ENCODE results near the gene ALKBH1. TPM values are rescaled to one million over a fixed set of nuclear protein-coding genes. Genes with fewer than 3 reads are reported as not detected.
"Not testable (repeated sequence)": the region's sequence is repeated elsewhere in the genome, so short reads cannot be mapped to it uniquely, and the experiment has no call there.

ALKBH1 gene
- total and polyA plus RNA-seq, 5 donors: 7.2 to 10.5 (median 9.5) TPM

DNA sequence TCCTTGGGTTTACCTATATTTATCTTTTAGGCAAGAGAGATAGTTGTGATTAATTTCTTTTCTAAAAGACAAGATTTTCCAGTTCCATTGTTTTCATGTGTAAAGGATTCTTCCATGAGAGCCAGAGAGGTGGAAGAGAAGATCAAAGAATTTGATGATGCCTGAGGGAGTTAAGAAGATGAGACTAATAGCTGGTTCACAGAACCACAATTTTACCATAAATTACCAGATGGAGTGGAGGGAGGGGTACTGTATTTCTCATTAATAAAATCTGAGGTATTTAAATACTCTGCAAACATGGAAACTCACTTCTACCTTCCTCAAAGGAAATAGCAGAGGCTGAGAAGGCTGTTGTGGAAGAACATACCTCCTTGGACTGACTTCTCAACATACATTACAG, 34.6 kb downstream of the ALKBH1 start:
- intact Hi-C loops (cut with DNase I): no loop called here
- Histone ChIP-seq H3K9me3 (ENCODE audit: control insufficient read depth, low read length) (no peaks in the 10 kb centered on the region), H3K4me1 (ENCODE audit: control insufficient read depth, insufficient read depth, low read length) (no peaks in the 10 kb centered on the region), H3K4me3 (ENCODE audit: low read length) (no peak overlapping the region), H3K27ac (ENCODE audit: low read length) (no peak overlapping the region), H3K27me3 (ENCODE audit: control insufficient read depth, insufficient read depth) (no peaks in the 10 kb centered on the region)
- ATAC-seq (no peak), DNase-seq (no peak)

- Histone ChIP-seq H3K27ac (ENCODE audit: low read length) (no peak overlapping the region), H3K4me3 (ENCODE audit: low read length) (no peak overlapping the region), H3K27me3 (ENCODE audit: control insufficient read depth, insufficient read depth) (no peaks in the 10 kb centered on the region), H3K9me3 (ENCODE audit: control insufficient read depth, low read length) (no peaks in the 10 kb centered on the region), H3K4me1 (ENCODE audit: control insufficient read depth, insufficient read depth, low read length) (no peaks in the 10 kb centered on the region)
- intact Hi-C loops (cut with DNase I): no loop called here
- ATAC-seq: no peak
- no peak for DNase-seq
Observed at GRCh38 chr14:77667331-77667730, 40.5 kb downstream of the ALKBH1 start.

GRCh38 chr14:77663293-77663692, 44.5 kb downstream of the ALKBH1 start:
- ATAC-seq: peak in 1 of 2 donors; percentile 88
- no peak overlapping the region for H3K4me3 ChIP-seq (ENCODE audit: low read length)
- H3K27ac ChIP-seq (ENCODE audit: low read length): no peak overlapping the region

DNA sequence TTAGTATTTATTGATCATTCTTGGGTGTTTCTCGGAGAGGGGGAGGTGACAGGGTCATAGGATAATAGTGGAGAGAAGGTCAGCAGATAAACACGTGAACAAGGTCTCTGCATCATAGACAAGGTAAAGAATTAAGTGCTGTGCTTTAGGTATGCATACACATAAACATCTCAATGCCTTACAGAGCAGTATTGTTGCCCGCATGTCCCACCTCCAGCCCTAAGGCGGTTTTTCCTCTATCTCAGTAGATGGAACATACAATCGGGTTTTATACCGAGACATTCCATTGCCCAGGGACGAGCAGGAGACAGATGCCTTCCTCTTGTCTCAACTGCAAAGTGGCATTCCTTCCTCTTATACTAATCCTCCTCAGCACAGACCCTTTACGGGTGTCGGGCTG, 46.3 kb downstream of the ALKBH1 start:
- H3K27ac ChIP-seq (ENCODE audit: low read length); DNase-seq; ATAC-seq; H3K27me3 ChIP-seq (ENCODE audit: control insufficient read depth, insufficient read depth); H3K9me3 ChIP-seq (ENCODE audit: control insufficient read depth, low read length); intact Hi-C loops (cut with DNase I); H3K4me1 ChIP-seq (ENCODE audit: control insufficient read depth, insufficient read depth, low read length); H3K4me3 ChIP-seq (ENCODE audit: low read length): not testable (repeated sequence)
- 50% methylated on average over 9 of the region's 9 CpGs for WGBS

More at GRCh38 chr14:77663293-77663692, 44.5 kb downstream of the ALKBH1 start:
- intact Hi-C loops (cut with DNase I): no loop called here
- H3K4me1 ChIP-seq (ENCODE audit: control insufficient read depth, insufficient read depth, low read length): no peaks in the 10 kb centered on the region
- 61% methylated on average over 6 of the region's 6 CpGs for WGBS
- H3K9me3 ChIP-seq (ENCODE audit: control insufficient read depth, low read length): no peaks in the 10 kb centered on the region
- no peaks in the 10 kb centered on the region for H3K27me3 ChIP-seq (ENCODE audit: control insufficient read depth, insufficient read depth)
- no peak for DNase-seq

DNA sequence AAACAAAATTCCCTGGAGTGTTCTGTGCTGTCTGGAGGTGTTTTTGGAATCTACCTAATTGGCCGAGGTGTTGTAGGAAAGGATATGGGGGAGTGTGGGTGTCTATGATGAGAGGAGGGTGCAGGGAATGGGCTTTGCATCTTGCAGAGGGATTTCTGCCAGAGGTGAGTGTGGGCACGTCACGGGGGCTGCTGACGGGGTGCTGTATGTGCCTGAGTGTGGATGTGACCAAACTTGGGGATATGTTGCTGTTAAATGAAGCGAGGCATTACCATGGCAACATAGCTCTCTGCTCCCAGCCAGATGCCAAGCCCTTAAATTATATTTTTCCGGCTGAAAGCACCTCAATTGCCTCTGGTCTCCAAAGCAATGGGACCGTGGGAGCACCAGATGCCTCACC, 47.1 kb downstream of the ALKBH1 start:
- intact Hi-C loops (cut with DNase I): no loop called here
- Histone ChIP-seq H3K4me3 (ENCODE audit: low read length) (no peak overlapping the region), H3K27me3 (ENCODE audit: control insufficient read depth, insufficient read depth) (no peaks in the 10 kb centered on the region), H3K27ac (ENCODE audit: low read length) (no peak overlapping the region), H3K9me3 (ENCODE audit: control insufficient read depth, low read length) (no peaks in the 10 kb centered on the region), H3K4me1 (ENCODE audit: control insufficient read depth, insufficient read depth, low read length) (no peaks in the 10 kb centered on the region)
- ATAC-seq (no peak), DNase-seq (no peak)
- WGBS: 78% methylated on average over 7 of the region's 7 CpGs

GRCh38 chr14:77659831-77660230, 48.0 kb downstream of the ALKBH1 start:
- no peak for ATAC-seq
- DNase-seq: no peak
- WGBS: 82% methylated on average over 2 of the region's 2 CpGs
- no peaks in the 10 kb centered on the region for H3K27me3 ChIP-seq (ENCODE audit: control insufficient read depth, insufficient read depth)
- H3K4me1 ChIP-seq (ENCODE audit: control insufficient read depth, insufficient read depth, low read length): no peaks in the 10 kb centered on the region
- intact Hi-C loops (cut with DNase I): no loop called here
- no peak overlapping the region for H3K4me3 ChIP-seq (ENCODE audit: low read length)
- no peak overlapping the region for H3K27ac ChIP-seq (ENCODE audit: low read length)
- no peaks in the 10 kb centered on the region for H3K9me3 ChIP-seq (ENCODE audit: control insufficient read depth, low read length)

- peak in 1 of 2 donors; percentile 24 for ATAC-seq
Observed at GRCh38 chr14:77657280-77657679, 50.5 kb downstream of the ALKBH1 start.

DNA sequence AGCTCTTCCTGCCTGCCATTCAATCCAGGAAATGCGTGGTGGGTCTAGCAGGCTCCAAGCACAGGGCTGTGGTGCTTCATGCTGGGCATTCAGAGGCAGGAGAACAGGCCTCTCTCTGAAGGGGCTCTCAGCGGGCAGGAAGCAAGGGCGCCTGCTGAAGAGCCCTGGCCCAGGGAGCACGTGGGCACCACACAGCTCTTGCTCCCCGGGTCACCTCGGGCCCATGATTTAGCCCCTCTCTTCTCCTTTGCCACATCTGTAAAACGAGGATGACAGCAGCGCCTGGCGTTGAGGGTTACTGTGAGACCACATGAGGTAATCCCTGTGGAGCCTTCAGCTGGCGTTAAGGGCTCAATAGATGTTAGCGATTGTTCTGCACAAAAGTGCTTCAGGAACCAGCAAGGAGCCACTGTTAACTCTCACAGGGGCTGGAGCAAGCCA, 53.8 kb downstream of the ALKBH1 start:
- no peak for DNase-seq
- Histone ChIP-seq H3K9me3 (ENCODE audit: control insufficient read depth, low read length) (no peaks in the 10 kb centered on the region), H3K4me3 (ENCODE audit: low read length) (no peak overlapping the region), H3K4me1 (ENCODE audit: control insufficient read depth, insufficient read depth, low read length) (no peaks in the 10 kb centered on the region), H3K27ac (ENCODE audit: low read length) (no peak overlapping the region), H3K27me3 (ENCODE audit: control insufficient read depth, insufficient read depth) (no peaks in the 10 kb centered on the region)
- intact Hi-C loops (cut with DNase I): no loop called here
- no peak for ATAC-seq
- 67% methylated on average over 11 of the region's 11 CpGs for WGBS

More at GRCh38 chr14:77657280-77657679, 50.5 kb downstream of the ALKBH1 start:
- no peak for DNase-seq
- H3K27me3 ChIP-seq (ENCODE audit: control insufficient read depth, insufficient read depth): no peaks in the 10 kb centered on the region
- H3K27ac ChIP-seq (ENCODE audit: low read length): peak overlapping the region; percentile 28
- H3K4me1 ChIP-seq (ENCODE audit: control insufficient read depth, insufficient read depth, low read length): no peaks in the 10 kb centered on the region
- no peak overlapping the region for H3K4me3 ChIP-seq (ENCODE audit: low read length)
- intact Hi-C loops (cut with DNase I): no loop called here
- H3K9me3 ChIP-seq (ENCODE audit: control insufficient read depth, low read length): no peaks in the 10 kb centered on the region
- whole genome bisulfite sequencing: 56% methylated on average over 5 of the region's 5 CpGs

GRCh38 chr14:77649326-77649725, 58.5 kb downstream of the ALKBH1 start:
- H3K27ac ChIP-seq (ENCODE audit: low read length): no peak overlapping the region
- no peak overlapping the region for H3K4me3 ChIP-seq (ENCODE audit: low read length)
- H3K4me1 ChIP-seq (ENCODE audit: control insufficient read depth, insufficient read depth, low read length): no peaks in the 10 kb centered on the region
- H3K9me3 ChIP-seq (ENCODE audit: control insufficient read depth, low read length): no peaks in the 10 kb centered on the region
- DNase-seq (no peak), ATAC-seq (no peak)
- intact Hi-C loops (cut with DNase I): no loop called here
- 89% methylated on average over 3 of the region's 3 CpGs for WGBS
- no peaks in the 10 kb centered on the region for H3K27me3 ChIP-seq (ENCODE audit: control insufficient read depth, insufficient read depth)

DNA sequence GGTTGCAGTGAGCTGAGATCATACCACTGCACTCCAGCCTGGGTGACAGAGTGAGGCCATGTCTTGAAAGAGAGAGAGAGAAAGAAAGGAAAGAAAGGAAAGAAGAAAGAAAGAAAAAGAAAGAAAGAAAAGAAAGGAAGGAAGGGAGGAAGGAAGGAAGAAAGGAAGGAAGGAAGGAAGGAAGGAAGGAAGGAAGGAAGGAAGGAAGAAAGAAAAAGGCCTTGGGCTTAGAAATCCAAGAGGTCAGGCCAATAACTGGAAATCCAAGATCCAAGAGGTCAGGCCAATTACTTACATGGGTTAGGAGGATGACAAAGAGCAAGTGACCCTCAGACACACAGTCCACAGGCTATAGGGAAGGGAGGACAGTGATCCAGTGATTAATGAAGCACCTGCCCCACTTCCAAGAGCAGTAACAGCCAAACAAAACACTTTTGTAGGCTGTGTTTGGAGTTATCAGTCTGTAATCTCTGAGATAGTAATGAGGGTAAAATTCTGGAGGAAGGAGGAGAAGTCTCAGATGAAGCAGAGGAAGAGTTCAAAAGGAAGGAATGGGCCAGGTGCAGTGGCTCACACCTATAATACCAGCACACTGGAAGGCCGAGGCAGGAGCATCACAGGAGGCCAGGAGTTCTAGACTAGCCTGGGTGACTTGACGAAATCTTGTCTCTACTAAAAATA, 59.2 kb downstream of the ALKBH1 start:
- H3K27me3 ChIP-seq (ENCODE audit: control insufficient read depth, insufficient read depth): no peaks in the 10 kb centered on the region
- intact Hi-C loops (cut with DNase I): no loop called here
- H3K4me1 ChIP-seq (ENCODE audit: control insufficient read depth, insufficient read depth, low read length): no peaks in the 10 kb centered on the region
- no peak overlapping the region for H3K27ac ChIP-seq (ENCODE audit: low read length)
- ATAC-seq (no peak), DNase-seq (no peak)
- WGBS: 86% methylated on average over 2 of the region's 2 CpGs
- H3K9me3 ChIP-seq (ENCODE audit: control insufficient read depth, low read length): no peaks in the 10 kb centered on the region
- H3K4me3 ChIP-seq (ENCODE audit: low read length): no peak overlapping the region

- H3K4me3 ChIP-seq (ENCODE audit: low read length): no peak overlapping the region
- no peaks in the 10 kb centered on the region for H3K4me1 ChIP-seq (ENCODE audit: control insufficient read depth, insufficient read depth, low read length)
- H3K27me3 ChIP-seq (ENCODE audit: control insufficient read depth, insufficient read depth): no peaks in the 10 kb centered on the region
- ATAC-seq (no peak), DNase-seq (no peak)
- H3K27ac ChIP-seq (ENCODE audit: low read length): no peak overlapping the region
- 73% methylated on average over 2 of the region's 2 CpGs for WGBS
- intact Hi-C loops (cut with DNase I): no loop called here
- H3K9me3 ChIP-seq (ENCODE audit: control insufficient read depth, low read length): no peaks in the 10 kb centered on the region
Observed at GRCh38 chr14:77647853-77648252, 60.0 kb downstream of the ALKBH1 start.

DNA sequence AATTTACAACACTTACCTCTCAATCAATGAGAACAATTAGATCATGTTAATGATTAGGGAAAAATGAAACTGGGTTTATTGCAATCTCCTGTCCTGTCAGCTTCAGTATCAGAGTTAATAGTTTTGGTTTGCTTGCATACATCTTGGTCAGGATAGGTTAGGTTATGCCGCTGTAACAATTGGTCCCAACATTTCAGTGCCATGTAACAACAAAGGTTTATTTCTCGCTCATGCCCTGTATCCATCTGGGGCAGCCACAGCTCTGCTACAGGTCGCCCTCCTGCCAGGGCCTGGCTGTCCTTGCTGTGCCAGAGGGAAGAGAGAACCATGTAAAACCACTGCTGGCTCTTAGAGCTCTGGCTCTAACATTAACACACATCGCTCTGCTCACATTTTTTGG, 60.9 kb downstream of the ALKBH1 start:
- no peaks in the 10 kb centered on the region for H3K4me1 ChIP-seq (ENCODE audit: control insufficient read depth, insufficient read depth, low read length)
- ATAC-seq (no peak), DNase-seq (no peak)
- WGBS: 94% methylated on average over 4 of the region's 4 CpGs
- H3K27ac ChIP-seq (ENCODE audit: low read length): no peak overlapping the region
- H3K9me3 ChIP-seq (ENCODE audit: control insufficient read depth, low read length): no peaks in the 10 kb centered on the region
- no peak overlapping the region for H3K4me3 ChIP-seq (ENCODE audit: low read length)
- intact Hi-C loops (cut with DNase I): no loop called here
- H3K27me3 ChIP-seq (ENCODE audit: control insufficient read depth, insufficient read depth): no peaks in the 10 kb centered on the region

All from right cardiac atrium (tissue), 5 donors.